Osteoblast (primary cell): ENCODE measurements around the gene FAM210A. TPM values are rescaled to one million over a fixed set of nuclear protein-coding genes. Genes with fewer than 3 reads are reported as not detected.

Source experiments
- DNase-seq: peaks from one replicate; pipeline ENCODE4 v3.0.0; 2011; ENCODE audit warnings: low spot score, mixed read lengths; ENCODE audit not compliant: insufficient read length; ENCODE audit errors: missing footprints
- H2AFZ ChIP-seq: 2 replicates; pipeline ENCODE4 v1.6.0; 2011; ENCODE audit warnings: mild to moderate bottlenecking, low read length
- H3K27ac ChIP-seq: 2 replicates; pipeline ENCODE4 v1.5.1; 2011; ENCODE audit warnings: mild to moderate bottlenecking, low read depth, low read length, moderate library complexity
- H3K27me3 ChIP-seq: 2 replicates; pipeline ENCODE4 v1.6.0; 2012; ENCODE audit warnings: mild to moderate bottlenecking, control low read depth, inconsistent platforms, low read length, moderate library complexity; ENCODE audit not compliant: insufficient read depth
- H3K36me3 ChIP-seq: 2 replicates; pipeline ENCODE4 v1.5.1; 2011; ENCODE audit warnings: mild to moderate bottlenecking, low read length, control low read depth, moderate library complexity; ENCODE audit not compliant: insufficient read depth
- H3K4me1 ChIP-seq: 2 replicates; pipeline ENCODE4 v1.5.1; 2011; ENCODE audit warnings: mild to moderate bottlenecking, low read length, control low read depth, moderate library complexity; ENCODE audit not compliant: insufficient read depth
- H3K4me2 ChIP-seq: 2 replicates; pipeline ENCODE4 v1.6.0; 2011; ENCODE audit warnings: mild to moderate bottlenecking, low read length; ENCODE audit not compliant: insufficient read depth
- H3K4me3 ChIP-seq: fragments of 200-600 bp; sonication (generic); 3 replicates; pipeline ENCODE4 v1.5.1; 2012; ENCODE audit warnings: mild to moderate bottlenecking, low read length, inconsistent platforms; ENCODE audit not compliant: insufficient read depth
- H3K79me2 ChIP-seq: 2 replicates; pipeline ENCODE4 v1.6.0; 2012; ENCODE audit warnings: mild to moderate bottlenecking, low read length, control low read depth, inconsistent platforms; ENCODE audit not compliant: insufficient read depth
- H3K9me3 ChIP-seq: 2 replicates; pipeline ENCODE4 v1.5.1; 2011; ENCODE audit warnings: low read depth, low read length, control low read depth
- H4K20me1 ChIP-seq: 2 replicates; pipeline ENCODE4 v1.6.0; 2012; ENCODE audit warnings: mild to moderate bottlenecking, low read length, control low read depth; ENCODE audit not compliant: insufficient read depth
- total RNA-seq: library from RNA; depleted of rRNA; stranded (reverse); fragments of >200 nt; gene quantifications from 2 replicates; pipeline ENCODE4 v1.2.3, GENCODE V29; 2012
- TF ChIP-seq, protein P1 (sequence below): IDR thresholded peaks from 2 replicates; pipeline ENCODE4 v1.5.1; 2011; ENCODE audit warnings: mild to moderate bottlenecking, low read depth, low read length, moderate library complexity; ENCODE audit errors: extremely low read depth

Gene FAM210A
- total RNA-seq, 1 donor: 24.6 TPM

DNA sequence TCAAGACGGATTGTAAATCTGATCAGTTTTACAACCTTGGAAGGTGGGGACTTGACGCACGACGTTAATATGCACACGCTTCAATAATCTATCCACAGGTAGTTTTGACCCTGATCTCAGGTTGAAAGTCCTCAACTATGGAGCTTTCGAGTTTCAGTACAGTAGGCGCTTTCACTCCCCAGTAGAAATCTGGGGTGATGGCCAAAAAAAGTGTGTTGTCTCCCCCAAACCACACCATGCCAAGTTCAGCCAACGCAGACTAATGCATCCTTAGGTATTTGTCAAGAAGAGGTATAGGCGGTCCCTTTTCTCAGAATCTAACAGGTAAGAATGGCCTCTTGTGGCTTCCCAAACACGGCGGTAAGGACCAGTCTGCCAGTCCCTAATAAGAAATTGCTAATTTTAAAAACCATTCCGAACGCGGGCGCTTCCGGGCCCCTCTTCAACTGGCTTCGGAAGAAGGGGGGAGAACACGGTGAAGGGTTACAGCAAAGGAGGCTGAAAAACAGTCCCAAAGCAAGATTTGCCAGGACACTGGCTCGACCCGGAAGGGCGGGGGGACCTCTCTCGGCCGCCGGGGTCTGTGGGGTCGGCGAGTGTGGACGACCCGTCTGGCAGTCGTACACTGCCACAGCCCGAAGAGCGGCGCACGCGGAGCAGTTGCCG, 659 bp downstream of the FAM210A start:
- peaks cover 24% of the 10 kb centered on the region for H4K20me1 ChIP-seq

DNA sequence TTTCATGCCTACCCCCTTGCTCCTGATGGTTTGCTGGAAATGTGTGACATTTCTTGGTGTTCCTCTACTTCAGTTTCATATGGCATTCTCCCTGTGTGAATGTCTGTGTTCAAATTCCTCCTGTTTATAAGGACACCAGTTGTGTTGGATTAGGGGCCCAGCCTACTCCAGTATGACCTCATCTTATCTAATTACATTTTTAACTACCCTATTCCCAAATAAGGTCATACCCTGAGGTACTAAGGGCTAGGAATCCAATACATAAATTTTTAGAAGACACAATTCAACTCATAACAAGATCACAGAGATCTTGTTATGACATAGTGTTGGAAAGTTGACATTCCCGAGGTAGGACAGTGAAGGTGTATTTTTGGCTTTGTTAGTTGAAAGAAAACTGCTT, 5.5 kb downstream of the FAM210A start:
- H3K4me1 ChIP-seq: peaks cover 14% of the 10 kb centered on the region
- H3K79me2 ChIP-seq: peaks cover 96% of the 10 kb centered on the region
- no peak for DNase-seq
- H3K9me3 ChIP-seq: no peaks in the 10 kb centered on the region
- TF ChIP-seq, protein P1, sequence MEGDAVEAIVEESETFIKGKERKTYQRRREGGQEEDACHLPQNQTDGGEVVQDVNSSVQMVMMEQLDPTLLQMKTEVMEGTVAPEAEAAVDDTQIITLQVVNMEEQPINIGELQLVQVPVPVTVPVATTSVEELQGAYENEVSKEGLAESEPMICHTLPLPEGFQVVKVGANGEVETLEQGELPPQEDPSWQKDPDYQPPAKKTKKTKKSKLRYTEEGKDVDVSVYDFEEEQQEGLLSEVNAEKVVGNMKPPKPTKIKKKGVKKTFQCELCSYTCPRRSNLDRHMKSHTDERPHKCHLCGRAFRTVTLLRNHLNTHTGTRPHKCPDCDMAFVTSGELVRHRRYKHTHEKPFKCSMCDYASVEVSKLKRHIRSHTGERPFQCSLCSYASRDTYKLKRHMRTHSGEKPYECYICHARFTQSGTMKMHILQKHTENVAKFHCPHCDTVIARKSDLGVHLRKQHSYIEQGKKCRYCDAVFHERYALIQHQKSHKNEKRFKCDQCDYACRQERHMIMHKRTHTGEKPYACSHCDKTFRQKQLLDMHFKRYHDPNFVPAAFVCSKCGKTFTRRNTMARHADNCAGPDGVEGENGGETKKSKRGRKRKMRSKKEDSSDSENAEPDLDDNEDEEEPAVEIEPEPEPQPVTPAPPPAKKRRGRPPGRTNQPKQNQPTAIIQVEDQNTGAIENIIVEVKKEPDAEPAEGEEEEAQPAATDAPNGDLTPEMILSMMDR: no peak
- peaks cover 28% of the 10 kb centered on the region for H4K20me1 ChIP-seq
- no peak overlapping the region for H3K27ac ChIP-seq
- no peak overlapping the region for H3K4me3 ChIP-seq
- H2AFZ ChIP-seq: no peak overlapping the region
- no peaks in the 10 kb centered on the region for H3K27me3 ChIP-seq
- no peak overlapping the region for H3K4me2 ChIP-seq
- H3K36me3 ChIP-seq: no peaks in the 10 kb centered on the region

More for the DNA sequence above, 659 bp downstream of the FAM210A start:
- peak overlapping the region; percentile 99 for H3K4me3 ChIP-seq
- H2AFZ ChIP-seq: peak overlapping the region; percentile 93
- H3K36me3 ChIP-seq: no peaks in the 10 kb centered on the region
- TF ChIP-seq, protein P1: no peak
- peak; percentile 73 for DNase-seq
- peak overlapping the region; percentile 98 for H3K27ac ChIP-seq
- no peaks in the 10 kb centered on the region for H3K27me3 ChIP-seq
- peak overlapping the region; percentile 99 for H3K4me2 ChIP-seq
- H3K4me1 ChIP-seq: peaks cover 22% of the 10 kb centered on the region
- peaks cover 97% of the 10 kb centered on the region for H3K79me2 ChIP-seq
- H3K9me3 ChIP-seq: no peaks in the 10 kb centered on the region

DNA sequence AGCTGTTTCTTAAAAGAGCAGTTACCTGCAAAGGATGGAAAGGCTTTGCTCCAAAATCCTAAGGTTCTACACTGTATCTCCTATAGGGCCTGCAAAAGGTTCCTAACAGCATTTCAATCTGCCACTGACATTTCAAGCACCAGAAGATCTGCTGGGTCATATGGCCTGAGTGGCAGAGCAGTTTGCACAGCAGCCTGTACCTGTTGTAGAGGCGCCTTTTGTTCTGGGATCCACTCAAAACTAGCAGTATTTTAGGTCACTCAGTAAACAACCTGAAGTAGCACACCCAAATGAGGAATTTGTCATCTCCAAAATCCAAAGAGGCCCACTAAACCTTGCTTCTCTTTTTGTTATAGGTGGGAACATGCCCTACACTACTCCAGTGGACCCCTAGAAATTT, 6.2 kb downstream of the FAM210A start:
- H3K79me2 ChIP-seq: peaks cover 96% of the 10 kb centered on the region
- H2AFZ ChIP-seq: no peak overlapping the region
- TF ChIP-seq, protein P1: no peak
- peaks cover 28% of the 10 kb centered on the region for H4K20me1 ChIP-seq
- no peak for DNase-seq
- H3K4me2 ChIP-seq: no peak overlapping the region
- H3K36me3 ChIP-seq: no peaks in the 10 kb centered on the region
- H3K27me3 ChIP-seq: no peaks in the 10 kb centered on the region
- peaks cover 8% of the 10 kb centered on the region for H3K4me1 ChIP-seq
- H3K27ac ChIP-seq: no peak overlapping the region
- H3K4me3 ChIP-seq: no peak overlapping the region
- no peaks in the 10 kb centered on the region for H3K9me3 ChIP-seq

DNA sequence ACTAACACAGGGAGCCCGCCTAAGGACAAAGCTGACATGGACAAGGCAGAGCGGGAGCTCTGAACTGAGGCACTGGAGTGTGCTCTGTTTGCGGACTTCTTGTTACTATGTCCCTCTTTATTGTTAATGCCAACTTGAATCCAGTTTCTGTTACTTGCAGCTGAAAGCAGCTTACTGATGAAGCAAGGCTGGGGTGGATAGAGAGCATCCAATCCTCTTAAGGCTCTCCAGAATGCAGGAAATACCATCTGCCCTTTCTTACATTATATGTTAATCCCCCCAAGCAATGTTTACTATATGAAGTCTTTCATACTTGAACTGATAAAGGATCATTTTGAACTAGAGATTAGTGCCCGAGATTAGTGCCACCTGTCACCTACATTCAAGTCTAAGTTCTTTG, 9.4 kb downstream of the FAM210A start:
- TF ChIP-seq, protein P1: no peak
- no peaks in the 10 kb centered on the region for H3K36me3 ChIP-seq
- H3K4me1 ChIP-seq: no peaks in the 10 kb centered on the region
- no peak overlapping the region for H2AFZ ChIP-seq
- H4K20me1 ChIP-seq: peaks cover 33% of the 10 kb centered on the region
- no peak overlapping the region for H3K4me2 ChIP-seq
- H3K79me2 ChIP-seq: peaks cover 94% of the 10 kb centered on the region
- no peak overlapping the region for H3K27ac ChIP-seq
- H3K9me3 ChIP-seq: no peaks in the 10 kb centered on the region
- H3K27me3 ChIP-seq: no peaks in the 10 kb centered on the region
- no peak for DNase-seq
- H3K4me3 ChIP-seq: no peak overlapping the region
